ENCODE results near the gene NOX3.

Gene NOX3

GRCh38 chr6:155402656-155403304 is 52.9 kb downstream of the NOX3 start:
- no peak overlapping the region for H3K4me3 ChIP-seq (ENCODE audit: low read length)
- DNase-seq (ENCODE audit: low read depth) = no peak
- no peak for TF ChIP-seq CTCF (conservative IDR thresholded peaks at IDR 0.05; ENCODE audit: low read depth, low read length)

- DNase-seq (ENCODE audit: low read depth) = no peak
- no peak overlapping the region for H3K4me3 ChIP-seq (ENCODE audit: low read length)
- TF ChIP-seq CTCF (conservative IDR thresholded peaks at IDR 0.05; ENCODE audit: low read depth, low read length) = no peak
Measured at GRCh38 chr6:155400654-155400965, 55.0 kb downstream of the NOX3 start.

- DNase-seq (ENCODE audit: low read depth) = no peak
- no peak overlapping the region for H3K4me3 ChIP-seq (ENCODE audit: low read length)
- TF ChIP-seq CTCF (conservative IDR thresholded peaks at IDR 0.05; ENCODE audit: low read depth, low read length) = no peak
Measured at GRCh38 chr6:155399745-155400653, 55.6 kb downstream of the NOX3 start.

- H3K4me3 ChIP-seq (ENCODE audit: low read length) = no peak overlapping the region
- DNase-seq (ENCODE audit: low read depth) = no peak
- TF ChIP-seq CTCF (conservative IDR thresholded peaks at IDR 0.05; ENCODE audit: low read depth, low read length) = no peak
Measured at GRCh38 chr6:155399062-155399744, 56.4 kb downstream of the NOX3 start.

GRCh38 chr6:155398701-155399061 is 57.0 kb downstream of the NOX3 start:
- DNase-seq (ENCODE audit: low read depth) = no peak
- H3K4me3 ChIP-seq (ENCODE audit: low read length) = no peak overlapping the region
- no peak for TF ChIP-seq CTCF (conservative IDR thresholded peaks at IDR 0.05; ENCODE audit: low read depth, low read length)

- no peak overlapping the region for H3K4me3 ChIP-seq (ENCODE audit: low read length)
- DNase-seq (ENCODE audit: low read depth) = no peak
- no peak for TF ChIP-seq CTCF (conservative IDR thresholded peaks at IDR 0.05; ENCODE audit: low read depth, low read length)
Measured at GRCh38 chr6:155398221-155398620, 57.4 kb downstream of the NOX3 start.

Data from retinal pigment epithelial cell (primary cell).